ENCODE data around the gene PLCB2. TPM values are rescaled to one million over a fixed set of nuclear protein-coding genes. Genes with fewer than 3 reads are reported as not detected.

PLCB2 gene
- total RNA-seq, 2 donors from 2014 or later = 17.7 to 32.4 TPM

GRCh38 chr15:40336744-40337122 is 29.0 kb upstream of the PLCB2 start:
- Histone ChIP-seq H3K27me3 (replicated peaks; ENCODE audit: insufficient read depth) (no peaks in the 10 kb centered on the region), H3K4me3 (no peak overlapping the region), H3K4me1 (ENCODE audit: control insufficient read depth in 1 of 2, low read depth in 2 of 2) (peaks cover 69 to 94% of the 10 kb centered on the region in 2 donors), H3K9me3 (no peaks in the 10 kb centered on the region), H3K27ac (peak overlapping the region; percentile 93 to 99), H3K36me3 (no peaks in the 10 kb centered on the region)
- TF ChIP-seq, protein P1, sequence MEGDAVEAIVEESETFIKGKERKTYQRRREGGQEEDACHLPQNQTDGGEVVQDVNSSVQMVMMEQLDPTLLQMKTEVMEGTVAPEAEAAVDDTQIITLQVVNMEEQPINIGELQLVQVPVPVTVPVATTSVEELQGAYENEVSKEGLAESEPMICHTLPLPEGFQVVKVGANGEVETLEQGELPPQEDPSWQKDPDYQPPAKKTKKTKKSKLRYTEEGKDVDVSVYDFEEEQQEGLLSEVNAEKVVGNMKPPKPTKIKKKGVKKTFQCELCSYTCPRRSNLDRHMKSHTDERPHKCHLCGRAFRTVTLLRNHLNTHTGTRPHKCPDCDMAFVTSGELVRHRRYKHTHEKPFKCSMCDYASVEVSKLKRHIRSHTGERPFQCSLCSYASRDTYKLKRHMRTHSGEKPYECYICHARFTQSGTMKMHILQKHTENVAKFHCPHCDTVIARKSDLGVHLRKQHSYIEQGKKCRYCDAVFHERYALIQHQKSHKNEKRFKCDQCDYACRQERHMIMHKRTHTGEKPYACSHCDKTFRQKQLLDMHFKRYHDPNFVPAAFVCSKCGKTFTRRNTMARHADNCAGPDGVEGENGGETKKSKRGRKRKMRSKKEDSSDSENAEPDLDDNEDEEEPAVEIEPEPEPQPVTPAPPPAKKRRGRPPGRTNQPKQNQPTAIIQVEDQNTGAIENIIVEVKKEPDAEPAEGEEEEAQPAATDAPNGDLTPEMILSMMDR (IDR thresholded peaks at IDR 0.05) = no peak
- ATAC-seq (ENCODE audit: insufficient number of reproducible peaks, low FRiP score, low read depth) (no peak), DNase-seq (ENCODE audit: low spot score) (no peak)

GRCh38 chr15:40335938-40336743 is 28.4 kb upstream of the PLCB2 start:
- Histone ChIP-seq H3K27ac (peak overlapping the region; percentile 93 to 99), H3K9me3 (no peaks in the 10 kb centered on the region), H3K27me3 (replicated peaks; ENCODE audit: insufficient read depth) (no peaks in the 10 kb centered on the region), H3K4me1 (ENCODE audit: control insufficient read depth in 1 of 2, low read depth in 2 of 2) (peaks cover 63 to 94% of the 10 kb centered on the region in 2 donors), H3K36me3 (no peaks in the 10 kb centered on the region), H3K4me3 (no peak overlapping the region)
- ATAC-seq (ENCODE audit: insufficient number of reproducible peaks, low FRiP score, low read depth) (no peak), DNase-seq (ENCODE audit: low spot score) (no peak)
- TF ChIP-seq, protein P1 (IDR thresholded peaks at IDR 0.05) = no peak

DNA sequence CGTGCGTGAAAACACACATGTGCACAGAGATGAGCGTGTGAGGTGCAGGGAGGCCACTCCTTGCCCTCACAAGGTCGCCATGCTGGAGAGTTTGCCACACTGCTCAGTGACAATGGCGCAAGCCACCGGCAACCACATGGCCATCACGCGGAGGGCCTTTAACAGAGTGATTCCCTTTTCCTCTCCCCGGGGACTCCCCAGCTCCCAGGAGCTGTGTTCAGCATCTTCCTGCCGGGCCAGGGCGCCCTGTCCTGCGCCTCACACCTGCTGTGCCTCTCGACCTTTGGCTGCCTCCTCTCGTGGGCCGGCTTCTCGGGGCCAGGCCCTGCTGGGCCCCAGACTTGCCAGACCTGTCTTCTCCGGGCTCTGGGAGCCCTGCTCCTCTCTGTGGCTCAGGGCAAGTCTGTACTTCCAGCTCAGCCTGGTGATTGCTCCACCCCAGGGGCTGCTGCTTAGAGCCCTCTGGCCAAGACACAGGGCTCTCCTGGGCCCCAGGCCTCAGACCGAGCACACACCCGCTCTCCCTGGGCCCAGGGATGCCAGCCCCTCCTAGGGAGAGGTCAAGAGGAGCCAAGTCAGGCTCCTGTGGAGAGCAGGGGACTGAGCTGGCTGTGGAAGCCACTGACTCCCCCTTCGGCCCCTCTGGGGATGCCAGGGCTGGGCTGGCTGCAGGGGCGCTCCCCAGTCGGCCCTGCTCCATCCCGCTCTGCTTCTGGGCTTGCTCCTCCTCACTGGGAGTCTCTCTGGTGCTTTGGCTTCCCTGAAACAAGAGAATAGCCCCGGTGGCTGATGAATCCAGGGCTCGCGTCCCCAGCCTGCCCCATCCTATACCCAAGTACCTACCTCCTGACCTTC is 27.4 kb upstream of the PLCB2 start:
- DNase-seq (ENCODE audit: low spot score) (no peak), ATAC-seq (ENCODE audit: insufficient number of reproducible peaks, low FRiP score, low read depth) (no peak)
- peak overlapping the region; percentile 93 to 99 for H3K27ac ChIP-seq
- no peaks in the 10 kb centered on the region for H3K27me3 ChIP-seq (replicated peaks; ENCODE audit: insufficient read depth)
- peaks cover 64 to 94% of the 10 kb centered on the region in 2 donors for H3K4me1 ChIP-seq (ENCODE audit: control insufficient read depth in 1 of 2, low read depth in 2 of 2)
- no peaks in the 10 kb centered on the region for H3K36me3 ChIP-seq
- TF ChIP-seq, protein P1 (IDR thresholded peaks at IDR 0.05) = no peak
- H3K9me3 ChIP-seq = no peaks in the 10 kb centered on the region
- no peak overlapping the region for H3K4me3 ChIP-seq

GRCh38 chr15:40334541-40334940 is 26.8 kb upstream of the PLCB2 start:
- peaks cover 61 to 94% of the 10 kb centered on the region in 2 donors for H3K4me1 ChIP-seq (ENCODE audit: control insufficient read depth in 1 of 2, low read depth in 2 of 2)

More at GRCh38 chr15:40334541-40334940, 26.8 kb upstream of the PLCB2 start:
- ATAC-seq (ENCODE audit: insufficient number of reproducible peaks, low FRiP score, low read depth) (no peak), DNase-seq (ENCODE audit: low spot score) (no peak)
- TF ChIP-seq, protein P1 (IDR thresholded peaks at IDR 0.05) = no peak
- Histone ChIP-seq H3K27ac (peak overlapping the region; percentile 93 to 99), H3K9me3 (no peaks in the 10 kb centered on the region), H3K27me3 (replicated peaks; ENCODE audit: insufficient read depth) (no peaks in the 10 kb centered on the region), H3K36me3 (no peaks in the 10 kb centered on the region), H3K4me3 (no peak overlapping the region)

Data from thoracic aorta (tissue), 2 donors.